Astrocyte (in vitro differentiated cells and primary cell): ENCODE data around the gene ALPG.
"Not testable (repeated sequence)": the region's sequence is repeated elsewhere in the genome, so short reads cannot be mapped to it uniquely, and the experiment has no call there.

ENCODE experiments used
- EZH2 ChIP-seq: IDR thresholded peaks from 2 replicates; pipeline ENCODE4 v1.6.1; 2012; ENCODE audit warnings: mild to moderate bottlenecking, low read length, inconsistent platforms; ENCODE audit not compliant: insufficient read depth
- TF ChIP-seq, protein P1 (sequence below): IDR thresholded peaks from 2 replicates; pipeline ENCODE4 v1.5.1; 2011; ENCODE audit warnings: low read depth, mild to moderate bottlenecking, inconsistent platforms, low read length, moderate library complexity; ENCODE audit not compliant: insufficient read depth

DNA sequence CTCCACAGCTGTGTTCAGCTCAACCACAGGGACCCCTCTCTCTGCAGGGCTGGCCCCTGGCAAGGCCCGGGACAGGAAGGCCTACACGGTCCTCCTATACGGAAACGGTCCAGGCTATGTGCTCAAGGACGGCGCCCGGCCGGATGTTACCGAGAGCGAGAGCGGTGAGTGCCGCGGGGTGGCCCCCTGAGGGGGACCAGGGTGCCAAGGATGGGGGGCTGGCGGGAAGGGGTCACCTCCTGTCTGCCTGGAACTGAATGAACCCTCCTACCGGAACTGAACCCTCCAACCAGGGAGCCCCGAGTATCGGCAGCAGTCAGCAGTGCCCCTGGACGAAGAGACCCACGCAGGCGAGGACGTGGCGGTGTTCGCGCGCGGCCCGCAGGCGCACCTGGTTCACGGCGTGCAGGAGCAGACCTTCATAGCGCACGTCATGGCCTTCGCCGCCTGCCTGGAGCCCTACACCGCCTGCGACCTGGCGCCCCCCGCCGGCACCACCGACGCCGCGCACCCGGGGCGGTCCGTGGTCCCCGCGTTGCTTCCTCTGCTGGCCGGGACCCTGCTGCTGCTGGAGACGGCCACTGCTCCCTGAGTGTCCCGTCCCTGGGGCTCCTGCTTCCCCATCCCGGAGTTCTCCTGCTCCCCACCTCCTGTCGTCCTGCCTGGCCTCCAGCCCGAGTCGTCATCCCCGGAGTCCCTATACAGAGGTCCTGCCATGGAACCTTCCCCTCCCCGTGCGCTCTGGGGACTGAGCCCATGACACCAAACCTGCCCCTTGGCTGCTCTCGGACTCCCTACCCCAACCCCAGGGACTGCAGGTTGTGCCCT lies 25.2 kb upstream of the ALPG start:
- TF ChIP-seq, protein P1, sequence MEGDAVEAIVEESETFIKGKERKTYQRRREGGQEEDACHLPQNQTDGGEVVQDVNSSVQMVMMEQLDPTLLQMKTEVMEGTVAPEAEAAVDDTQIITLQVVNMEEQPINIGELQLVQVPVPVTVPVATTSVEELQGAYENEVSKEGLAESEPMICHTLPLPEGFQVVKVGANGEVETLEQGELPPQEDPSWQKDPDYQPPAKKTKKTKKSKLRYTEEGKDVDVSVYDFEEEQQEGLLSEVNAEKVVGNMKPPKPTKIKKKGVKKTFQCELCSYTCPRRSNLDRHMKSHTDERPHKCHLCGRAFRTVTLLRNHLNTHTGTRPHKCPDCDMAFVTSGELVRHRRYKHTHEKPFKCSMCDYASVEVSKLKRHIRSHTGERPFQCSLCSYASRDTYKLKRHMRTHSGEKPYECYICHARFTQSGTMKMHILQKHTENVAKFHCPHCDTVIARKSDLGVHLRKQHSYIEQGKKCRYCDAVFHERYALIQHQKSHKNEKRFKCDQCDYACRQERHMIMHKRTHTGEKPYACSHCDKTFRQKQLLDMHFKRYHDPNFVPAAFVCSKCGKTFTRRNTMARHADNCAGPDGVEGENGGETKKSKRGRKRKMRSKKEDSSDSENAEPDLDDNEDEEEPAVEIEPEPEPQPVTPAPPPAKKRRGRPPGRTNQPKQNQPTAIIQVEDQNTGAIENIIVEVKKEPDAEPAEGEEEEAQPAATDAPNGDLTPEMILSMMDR, result not testable (repeated sequence)
- peak; percentile 22 for TF ChIP-seq EZH2
